OCI-LY3 (cell line): ENCODE results near the gene CPT1C.

Experiments used
- H2AFZ ChIP-seq: fragments of 200-600, 300-600 bp; shearing (Covaris generic); 2 replicates; pipeline ENCODE4 v1.6.0; 2014; ENCODE audit warnings: antibody characterized with exemption, low read depth, low read length
- H3K27ac ChIP-seq: fragments of 200-600, 300-600 bp; sonication (generic); 2 replicates; pipeline ENCODE4 v1.5.1; 2014; ENCODE audit warnings: mild to moderate bottlenecking, low read length, moderate library complexity, mixed read lengths
- H3K27me3 ChIP-seq: fragments of 200-600, 300-600 bp; sonication (generic); 2 replicates; pipeline ENCODE4 v1.6.1; 2014; ENCODE audit warnings: low read depth, low read length, mixed read lengths
- H3K36me3 ChIP-seq: fragments of 200-600, 300-600 bp; sonication (generic); replicated peaks from 2 replicates; pipeline ENCODE3; 2014; ENCODE audit warnings: low read depth, low read length, mixed read lengths
- H3K4me1 ChIP-seq: fragments of 300-600, 200-600 bp; sonication (generic); 2 replicates; pipeline ENCODE4 v1.6.1; 2014; ENCODE audit warnings: low read length, mixed read lengths
- H3K4me2 ChIP-seq: fragments of 200-600, 300-600 bp; sonication (generic); 2 replicates; pipeline ENCODE4 v1.6.1; 2014; ENCODE audit warnings: low read length, mixed read lengths
- H3K4me3 ChIP-seq: fragments of 300-600, 200-600 bp; sonication (generic); 2 replicates; pipeline ENCODE4 v1.5.1; 2014; ENCODE audit warnings: antibody characterized with exemption, mild to moderate bottlenecking, low read length, moderate library complexity
- H3K79me2 ChIP-seq: fragments of 300-600, 200-600 bp; shearing (Covaris generic); 2 replicates; pipeline ENCODE4 v1.6.1; 2014; ENCODE audit warnings: mild to moderate bottlenecking, low read length, mixed read lengths
- H3K9ac ChIP-seq: fragments of 300-600, 200-600 bp; shearing (Covaris generic); 2 replicates; pipeline ENCODE4 v1.6.0; 2014; ENCODE audit warnings: mild to moderate bottlenecking, low read length, moderate library complexity
- H3K9me3 ChIP-seq: fragments of 200-600, 300-600 bp; shearing (Covaris generic); 2 replicates; pipeline ENCODE4 v1.6.1; 2014; ENCODE audit warnings: low read length, mixed read lengths; ENCODE audit not compliant: insufficient read depth
- H4K20me1 ChIP-seq: fragments of 200-600, 300-600 bp; sonication (generic); 2 replicates; pipeline ENCODE4 v1.6.1; 2016; ENCODE audit warnings: low read length, mixed read lengths; ENCODE audit not compliant: insufficient read depth
- CTCF ChIP-seq: fragments of 200-600, 300-600 bp; sonication (generic); IDR thresholded peaks from 2 replicates; pipeline ENCODE4 v1.5.1; 2014; ENCODE audit warnings: antibody characterized with exemption, low read length, low read depth
- EZH2phosphoT487 ChIP-seq: fragments of 200-600 bp; shearing (Covaris generic); IDR thresholded peaks from 2 replicates; pipeline ENCODE4 v1.6.1; 2018; ENCODE audit warnings: antibody characterized with exemption, mixed run types, low read depth

Gene CPT1C

GRCh38 chr19:49749055-49749716, 58.3 kb downstream of the CPT1C start:
- Histone ChIP-seq H4K20me1 (no peaks in the 10 kb centered on the region), H3K36me3 (no peaks in the 10 kb centered on the region), H3K4me1 (no peaks in the 10 kb centered on the region), H3K79me2 (no peaks in the 10 kb centered on the region), H3K4me3 (no peak overlapping the region), H2AFZ (no peak overlapping the region), H3K9me3 (peaks cover 3% of the 10 kb centered on the region; the same call in 1 of the 2 replicates), H3K27ac (no peak overlapping the region), H3K4me2 (no peak overlapping the region), H3K27me3 (no peaks in the 10 kb centered on the region), H3K9ac (no peak overlapping the region)
- TF ChIP-seq EZH2phosphoT487: no peak
- TF ChIP-seq CTCF: no peak

- H2AFZ ChIP-seq: no peak overlapping the region
- no peaks in the 10 kb centered on the region for H3K79me2 ChIP-seq
- no peak for TF ChIP-seq EZH2phosphoT487
- no peak for TF ChIP-seq CTCF
- no peak overlapping the region for H3K9ac ChIP-seq
- H3K9me3 ChIP-seq: peaks cover 3% of the 10 kb centered on the region; the same call in 1 of the 2 replicates
- no peak overlapping the region for H3K27ac ChIP-seq
- H3K4me3 ChIP-seq: no peak overlapping the region
- no peaks in the 10 kb centered on the region for H3K36me3 ChIP-seq
- H4K20me1 ChIP-seq: no peaks in the 10 kb centered on the region
- H3K27me3 ChIP-seq: no peaks in the 10 kb centered on the region
- no peaks in the 10 kb centered on the region for H3K4me1 ChIP-seq
- no peak overlapping the region for H3K4me2 ChIP-seq
Measured at GRCh38 chr19:49749771-49750170, 58.9 kb downstream of the CPT1C start.

- H3K27me3 ChIP-seq: no peaks in the 10 kb centered on the region
- H4K20me1 ChIP-seq: no peaks in the 10 kb centered on the region
- no peak overlapping the region for H2AFZ ChIP-seq
- H3K9ac ChIP-seq: no peak overlapping the region
- no peak overlapping the region for H3K4me3 ChIP-seq
- H3K9me3 ChIP-seq: peaks cover 3% of the 10 kb centered on the region; the same call in 1 of the 2 replicates
- TF ChIP-seq EZH2phosphoT487: no peak
- no peak overlapping the region for H3K27ac ChIP-seq
- H3K4me1 ChIP-seq: no peaks in the 10 kb centered on the region
- no peak overlapping the region for H3K4me2 ChIP-seq
- H3K79me2 ChIP-seq: no peaks in the 10 kb centered on the region
- H3K36me3 ChIP-seq: no peaks in the 10 kb centered on the region
Measured at GRCh38 chr19:49752701-49753100, 61.8 kb downstream of the CPT1C start.

- Histone ChIP-seq H2AFZ (no peak overlapping the region), H3K36me3 (no peaks in the 10 kb centered on the region), H3K9me3 (peaks cover 3% of the 10 kb centered on the region; the same call in 1 of the 2 replicates), H3K4me2 (no peak overlapping the region), H3K27ac (no peak overlapping the region), H3K9ac (no peak overlapping the region), H3K79me2 (no peaks in the 10 kb centered on the region), H3K4me3 (no peak overlapping the region), H3K4me1 (no peaks in the 10 kb centered on the region), H4K20me1 (no peaks in the 10 kb centered on the region), H3K27me3 (no peaks in the 10 kb centered on the region)
- TF ChIP-seq EZH2phosphoT487 (no peak), CTCF (no peak)
Measured at GRCh38 chr19:49755956-49756355, 65.0 kb downstream of the CPT1C start.
